Loucy (cell line): ENCODE results near the gene ZNF771.

ENCODE experiments used
- EZH2phosphoT487 ChIP-seq: fragments of 200-600 bp; IDR thresholded peaks from 2 replicates; pipeline ENCODE4 v1.6.1; 2018; ENCODE audit warnings: antibody characterized with exemption, mild to moderate bottlenecking, moderate library complexity, borderline replicate concordance
- TF ChIP-seq, protein P1 (sequence below): fragments of 200-600 bp; sonication (generic); conservative IDR thresholded peaks from 2 replicates; pipeline ENCODE4 v1.5.1; 2014; ENCODE audit warnings: mild to moderate bottlenecking, antibody characterized with exemption, low read length

DNA sequence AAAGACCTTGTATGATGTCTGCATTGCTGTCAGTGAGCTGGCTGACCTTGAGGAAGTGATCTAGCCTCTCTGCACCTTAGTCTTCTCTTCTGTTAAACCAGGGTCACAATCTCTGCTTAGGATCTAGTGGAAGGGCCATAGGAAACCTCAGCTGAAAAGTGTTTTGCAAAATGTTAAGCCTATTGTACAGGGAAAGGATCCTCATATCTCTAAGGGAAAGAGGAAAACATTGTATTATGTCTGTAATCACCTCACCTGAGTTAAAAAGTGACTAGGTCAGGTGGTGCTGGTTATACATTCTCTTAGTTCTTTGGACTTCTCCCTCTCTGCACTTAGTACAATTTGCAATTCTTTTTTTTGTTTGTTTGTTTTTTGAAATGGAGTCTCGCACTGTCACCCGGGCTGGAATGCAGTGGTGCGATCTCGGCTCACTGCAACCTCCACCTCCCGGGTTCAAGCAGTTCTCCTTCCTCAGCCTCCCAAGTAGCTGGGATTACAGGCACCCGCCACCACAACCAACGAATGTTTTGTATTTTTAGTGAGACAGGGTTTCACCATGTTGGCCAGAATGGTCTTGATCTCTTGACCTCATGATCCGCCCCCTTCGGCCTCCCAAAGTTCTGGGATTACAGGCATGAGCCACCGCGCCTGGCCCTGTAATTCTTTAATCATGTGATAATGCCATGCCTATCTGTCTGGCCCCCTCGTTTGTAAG lies 40.3 kb downstream of the ZNF771 start:
- TF ChIP-seq, protein P1, sequence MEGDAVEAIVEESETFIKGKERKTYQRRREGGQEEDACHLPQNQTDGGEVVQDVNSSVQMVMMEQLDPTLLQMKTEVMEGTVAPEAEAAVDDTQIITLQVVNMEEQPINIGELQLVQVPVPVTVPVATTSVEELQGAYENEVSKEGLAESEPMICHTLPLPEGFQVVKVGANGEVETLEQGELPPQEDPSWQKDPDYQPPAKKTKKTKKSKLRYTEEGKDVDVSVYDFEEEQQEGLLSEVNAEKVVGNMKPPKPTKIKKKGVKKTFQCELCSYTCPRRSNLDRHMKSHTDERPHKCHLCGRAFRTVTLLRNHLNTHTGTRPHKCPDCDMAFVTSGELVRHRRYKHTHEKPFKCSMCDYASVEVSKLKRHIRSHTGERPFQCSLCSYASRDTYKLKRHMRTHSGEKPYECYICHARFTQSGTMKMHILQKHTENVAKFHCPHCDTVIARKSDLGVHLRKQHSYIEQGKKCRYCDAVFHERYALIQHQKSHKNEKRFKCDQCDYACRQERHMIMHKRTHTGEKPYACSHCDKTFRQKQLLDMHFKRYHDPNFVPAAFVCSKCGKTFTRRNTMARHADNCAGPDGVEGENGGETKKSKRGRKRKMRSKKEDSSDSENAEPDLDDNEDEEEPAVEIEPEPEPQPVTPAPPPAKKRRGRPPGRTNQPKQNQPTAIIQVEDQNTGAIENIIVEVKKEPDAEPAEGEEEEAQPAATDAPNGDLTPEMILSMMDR: no peak
- no peak for TF ChIP-seq EZH2phosphoT487
